ENCODE results near the gene PEX10. TPM values are rescaled to one million over a fixed set of nuclear protein-coding genes. Genes with fewer than 3 reads are reported as not detected.

The PEX10 gene
- total RNA-seq, 1 experiment from 2014 or later: 89.6 TPM

GRCh38 chr1:2377751-2378440 is 34.5 kb downstream of the PEX10 start:
- H3K36me3 ChIP-seq (replicated peaks; ENCODE audit: control insufficient read depth, insufficient read depth, low read length): no peaks in the 10 kb centered on the region
- no peak for DNase-seq
- no peaks in the 10 kb centered on the region for H3K27me3 ChIP-seq (ENCODE audit: control insufficient read depth, insufficient read depth, low read length)
- H3K4me3 ChIP-seq (ENCODE audit: insufficient read depth, low read depth, low read length): no peak overlapping the region

GRCh38 chr1:2376931-2377672 is 35.3 kb downstream of the PEX10 start:
- Histone ChIP-seq H3K36me3 (replicated peaks; ENCODE audit: control insufficient read depth, insufficient read depth, low read length) (no peaks in the 10 kb centered on the region), H3K4me3 (ENCODE audit: insufficient read depth, low read depth, low read length) (no peak overlapping the region), H3K27me3 (ENCODE audit: control insufficient read depth, insufficient read depth, low read length) (no peaks in the 10 kb centered on the region)
- DNase-seq: no peak

GRCh38 chr1:2376261-2376741 is 36.1 kb downstream of the PEX10 start:
- Histone ChIP-seq H3K4me3 (ENCODE audit: insufficient read depth, low read depth, low read length) (no peak overlapping the region), H3K36me3 (replicated peaks; ENCODE audit: control insufficient read depth, insufficient read depth, low read length) (no peaks in the 10 kb centered on the region), H3K27me3 (ENCODE audit: control insufficient read depth, insufficient read depth, low read length) (no peaks in the 10 kb centered on the region)
- no peak for DNase-seq

- Histone ChIP-seq H3K27me3 (ENCODE audit: control insufficient read depth, insufficient read depth, low read length) (no peaks in the 10 kb centered on the region), H3K4me3 (ENCODE audit: insufficient read depth, low read depth, low read length) (no peak overlapping the region), H3K36me3 (replicated peaks; ENCODE audit: control insufficient read depth, insufficient read depth, low read length) (no peaks in the 10 kb centered on the region)
- no peak for DNase-seq
These were observed 36.5 kb downstream of the PEX10 start for GRCh38 chr1:2375923-2376260.

GRCh38 chr1:2375246-2375922 is 37.0 kb downstream of the PEX10 start:
- H3K27me3 ChIP-seq (ENCODE audit: control insufficient read depth, insufficient read depth, low read length): no peaks in the 10 kb centered on the region
- no peak for DNase-seq
- no peak overlapping the region for H3K4me3 ChIP-seq (ENCODE audit: insufficient read depth, low read depth, low read length)
- H3K36me3 ChIP-seq (replicated peaks; ENCODE audit: control insufficient read depth, insufficient read depth, low read length): no peaks in the 10 kb centered on the region

GRCh38 chr1:2374252-2375155 is 37.9 kb downstream of the PEX10 start:
- no peak for DNase-seq

GRCh38 chr1:2373551-2374251 is 38.7 kb downstream of the PEX10 start:
- Histone ChIP-seq H3K36me3 (replicated peaks; ENCODE audit: control insufficient read depth, insufficient read depth, low read length) (no peaks in the 10 kb centered on the region), H3K27me3 (ENCODE audit: control insufficient read depth, insufficient read depth, low read length) (no peaks in the 10 kb centered on the region), H3K4me3 (ENCODE audit: insufficient read depth, low read depth, low read length) (no peak overlapping the region)
- DNase-seq: no peak

More at GRCh38 chr1:2374252-2375155, 37.9 kb downstream of the PEX10 start:
- H3K36me3 ChIP-seq (replicated peaks; ENCODE audit: control insufficient read depth, insufficient read depth, low read length): no peaks in the 10 kb centered on the region
- no peak overlapping the region for H3K4me3 ChIP-seq (ENCODE audit: insufficient read depth, low read depth, low read length)
- no peaks in the 10 kb centered on the region for H3K27me3 ChIP-seq (ENCODE audit: control insufficient read depth, insufficient read depth, low read length)

- DNase-seq: no peak
- no peaks in the 10 kb centered on the region for H3K36me3 ChIP-seq (replicated peaks; ENCODE audit: control insufficient read depth, insufficient read depth, low read length)
- no peak overlapping the region for H3K4me3 ChIP-seq (ENCODE audit: insufficient read depth, low read depth, low read length)
- H3K27me3 ChIP-seq (ENCODE audit: control insufficient read depth, insufficient read depth, low read length): no peaks in the 10 kb centered on the region
These were observed 39.5 kb downstream of the PEX10 start for GRCh38 chr1:2372551-2373490.

GRCh38 chr1:2368053-2368744 is 44.2 kb downstream of the PEX10 start:
- no peak overlapping the region for H3K4me3 ChIP-seq (ENCODE audit: insufficient read depth, low read depth, low read length)
- no peaks in the 10 kb centered on the region for H3K27me3 ChIP-seq (ENCODE audit: control insufficient read depth, insufficient read depth, low read length)
- H3K36me3 ChIP-seq (replicated peaks; ENCODE audit: control insufficient read depth, insufficient read depth, low read length): no peaks in the 10 kb centered on the region
- DNase-seq: no peak

- Histone ChIP-seq H3K27me3 (ENCODE audit: control insufficient read depth, insufficient read depth, low read length) (no peaks in the 10 kb centered on the region), H3K36me3 (replicated peaks; ENCODE audit: control insufficient read depth, insufficient read depth, low read length) (no peaks in the 10 kb centered on the region), H3K4me3 (ENCODE audit: insufficient read depth, low read depth, low read length) (no peak overlapping the region)
- DNase-seq: no peak
These were observed 48.4 kb downstream of the PEX10 start for GRCh38 chr1:2363847-2364513.

GRCh38 chr1:2360588-2361364 is 51.6 kb downstream of the PEX10 start:
- Histone ChIP-seq H3K36me3 (replicated peaks; ENCODE audit: control insufficient read depth, insufficient read depth, low read length) (no peaks in the 10 kb centered on the region), H3K4me3 (ENCODE audit: insufficient read depth, low read depth, low read length) (no peak overlapping the region), H3K27me3 (ENCODE audit: control insufficient read depth, insufficient read depth, low read length) (no peaks in the 10 kb centered on the region)
- no peak for DNase-seq

Measured in H7 (cell line).